Esophagus muscularis mucosa (tissue), 4 donors: Measurements from ENCODE around the gene NDUFB1. TPM values are rescaled to one million over a fixed set of nuclear protein-coding genes. Genes with fewer than 3 reads are reported as not detected.

Experiments
- DNase-seq: peaks from one replicate; pipeline ENCODE4 v3.0.0-alpha.2; 2017; ENCODE audit errors: extremely low spot score
- H3K27ac ChIP-seq, 4 donors: fragments of 200-600 bp; sonication (generic); replicated peaks in 1 of 4; 1 replicate in 3 of 4; 2 replicates in 1 of 4; pipeline ENCODE4 v1.5.1; 2016 to 2019; ENCODE audit warnings: mild to moderate bottlenecking in 1 of 4
- H3K27me3 ChIP-seq, 4 donors: fragments of 200-600 bp; sonication (generic); one replicate each; pipeline versions ENCODE4 v1.5.1 to v1.6.0; 2016 to 2019
- H3K36me3 ChIP-seq, 4 donors: fragments of 200-600 bp; sonication (generic); one replicate each; pipeline ENCODE4 v1.5.1; 2016 to 2019
- H3K4me1 ChIP-seq, 4 donors: fragments of 200-600 bp; sonication (generic); one replicate each; pipeline ENCODE4 v1.5.1; 2016 to 2019
- H3K4me3 ChIP-seq, 4 donors: fragments of 200-600 bp; sonication (generic); 1 replicate in 2 of 4; 2 replicates in 2 of 4; pipeline ENCODE4 v1.5.1; 2016 to 2019; ENCODE audit warnings: mild to moderate bottlenecking in 4 of 4, moderate library complexity in 1 of 4
- H3K9me3 ChIP-seq, 4 donors: fragments of 200-600 bp; sonication (generic); 1 replicate in 3 of 4; 2 replicates in 1 of 4; pipeline ENCODE4 v1.5.1; 2016 to 2019
- CTCF ChIP-seq, 3 experiments: fragments of 200-600 bp in 2 of 3; fragments of 450-650 bp in 1 of 3; sonication (generic) in 2 of 3; IDR thresholded peaks; one replicate each; pipeline ENCODE4 v1.5.1; 2017 to 2019; ENCODE audit warnings: antibody characterized with exemption in 3 of 3, mild to moderate bottlenecking in 2 of 3, moderate library complexity in 1 of 3
- EP300 ChIP-seq: sonication (generic); formaldehyde crosslinking; IDR thresholded peaks from one replicate; pipeline ENCODE4 v1.6.1; 2017; ENCODE audit warnings: antibody characterized with exemption
- POLR2A ChIP-seq: fragments of 450-650 bp; IDR thresholded peaks from one replicate; pipeline ENCODE4 v1.6.1; 2017; ENCODE audit warnings: antibody characterized with exemption, moderate library complexity, mild to moderate bottlenecking, low read depth
- POLR2AphosphoS5 ChIP-seq, 2 donors: sonication (generic); formaldehyde crosslinking; IDR thresholded peaks; one replicate each; pipeline ENCODE4 v1.6.1; 2017; ENCODE audit warnings: antibody characterized with exemption in 2 of 2
- WGBS: methylation state at CpG from one replicate; pipeline ENCODE4 v1.1.5; 2018; 5-methylcytosine and 5-hydroxymethylcytosine counted together
- intact Hi-C: fragments of 100-400 bp; cut with DNase I; formaldehyde crosslinking; loops from one replicate; pipeline ENCODE4 v1.15.1; 2023
- total RNA-seq, 4 donors: library from RNA; depleted of rRNA; stranded (reverse); fragments of >200 nt; gene quantifications; one replicate each; pipeline versions ENCODE4 v1.1.0 to v1.2.1, GENCODE V29; 2016

NDUFB1 gene
- total RNA-seq, 4 donors from 2014 or later: 197 to 457 (median 369) TPM

- intact Hi-C loops: no loop called here
- H3K4me3 ChIP-seq: no peak overlapping the region
- peaks cover 24 to 50% (median 45%) of the 10 kb centered on the region in 4 donors for H3K4me1 ChIP-seq
- H3K9me3 ChIP-seq: no peaks in the 10 kb centered on the region
- TF ChIP-seq CTCF (IDR thresholded peaks at IDR 0.05) (no peak), POLR2AphosphoS5 (IDR thresholded peaks at IDR 0.05) (no peak), EP300 (no peak), POLR2A (no peak)
- DNase-seq: no peak
- H3K36me3 ChIP-seq: peaks cover 6 to 16% (median 13%) of the 10 kb centered on the region in 4 donors
- no peaks in the 10 kb centered on the region for H3K27me3 ChIP-seq
- no peak overlapping the region for H3K27ac ChIP-seq
Measured at GRCh38 chr14:92099802-92100201, 21.7 kb downstream of the NDUFB1 start.

GRCh38 chr14:92093320-92093719 lies 28.2 kb downstream of the NDUFB1 start:
- Histone ChIP-seq H3K27ac (no peak overlapping the region), H3K27me3 (no peaks in the 10 kb centered on the region), H3K4me3 (no peak overlapping the region), H3K4me1 (no peaks in the 10 kb centered on the region), H3K9me3 (no peaks in the 10 kb centered on the region), H3K36me3 (peaks cover 20 to 75% (median 55%) of the 10 kb centered on the region in 4 donors)
- no peak for TF ChIP-seq POLR2A
- no peak for TF ChIP-seq CTCF (IDR thresholded peaks at IDR 0.05)
- TF ChIP-seq EP300: no peak
- TF ChIP-seq POLR2AphosphoS5 (IDR thresholded peaks at IDR 0.05): no peak
- WGBS: 41% methylated on average over 1 of the region's 1 CpG
- DNase-seq: no peak
- intact Hi-C loops: no loop called here

- no peaks in the 10 kb centered on the region for H3K4me1 ChIP-seq
- intact Hi-C loops: no loop called here
- TF ChIP-seq POLR2A: no peak
- no peak for TF ChIP-seq POLR2AphosphoS5 (IDR thresholded peaks at IDR 0.05)
- TF ChIP-seq CTCF (IDR thresholded peaks at IDR 0.05): no peak
- no peak for TF ChIP-seq EP300
- no peak overlapping the region for H3K27ac ChIP-seq
- H3K4me3 ChIP-seq: no peak overlapping the region
- H3K9me3 ChIP-seq: no peaks in the 10 kb centered on the region
- H3K36me3 ChIP-seq: peaks cover 13 to 94% (median 74%) of the 10 kb centered on the region in 4 donors
- 93% methylated on average over 5 of the region's 5 CpGs for WGBS
- no peak for DNase-seq
- no peaks in the 10 kb centered on the region for H3K27me3 ChIP-seq
Measured at GRCh38 chr14:92088494-92088893, 33.0 kb downstream of the NDUFB1 start.

- Histone ChIP-seq H3K9me3 (no peaks in the 10 kb centered on the region), H3K4me1 (no peaks in the 10 kb centered on the region), H3K27ac (no peak overlapping the region), H3K27me3 (no peaks in the 10 kb centered on the region), H3K4me3 (no peak overlapping the region), H3K36me3 (peaks cover 37 to 92% (median 65%) of the 10 kb centered on the region in 4 donors)
- TF ChIP-seq CTCF (IDR thresholded peaks at IDR 0.05) (no peak), EP300 (no peak), POLR2A (no peak), POLR2AphosphoS5 (IDR thresholded peaks at IDR 0.05) (no peak)
- intact Hi-C loops: no loop called here
- DNase-seq: no peak
Measured at GRCh38 chr14:92074555-92074954, 47.0 kb downstream of the NDUFB1 start.

Other genes starting within 250 kb of the NDUFB1 start
- gene FBLN5, start 174.0 kb downstream of the NDUFB1 start, total RNA-seq: 100 to 1,000 TPM in 3 of 4 donors, 10 to 100 TPM in 1; 79.7 to 161 (median 116) TPM
- gene TRIP11, start 81.6 kb downstream of the NDUFB1 start, total RNA-seq: 10 to 100 TPM; 24.0 to 36.2 (median 29.6) TPM
- 10 to 100 TPM; 24.1 to 48.9 (median 24.9) TPM for gene ATXN3, start 15.1 kb downstream of the NDUFB1 start, total RNA-seq
- 10 to 100 TPM; 19.5 to 29.0 (median 25.5) TPM for gene CPSF2, start 263 bp upstream of the NDUFB1 start, total RNA-seq
- 1 to 10 TPM; 1.7 to 2.9 (median 2.1) TPM for gene SLC24A4, start 201.5 kb upstream of the NDUFB1 start, total RNA-seq